ENCODE measurements around the gene TMEM184B. TPM values are rescaled to one million over a fixed set of nuclear protein-coding genes. Genes with fewer than 3 reads are reported as not detected.

Gene TMEM184B
- total and polyA plus RNA-seq, 10 donors: 5.0 to 105 (median 45.1) TPM

GRCh38 chr22:38291201-38291777 lies 18.5 kb upstream of the TMEM184B start:
- TF ChIP-seq POLR2AphosphoS5 (IDR thresholded peaks at IDR 0.05) (peak in 2 of 3 donors; percentile 32 to 58), POLR2A (IDR thresholded peaks at IDR 0.05) (no peak)
- H3K36me3 ChIP-seq: peaks cover 0 to 69% (median 39%) of the 10 kb centered on the region in 6 donors

GRCh38 chr22:38290347-38290746 lies 17.5 kb upstream of the TMEM184B start:
- H3K4me3 ChIP-seq: no peak overlapping the region
- peaks cover 0 to 60% (median 30%) of the 10 kb centered on the region in 6 donors for H3K36me3 ChIP-seq
- no peak for DNase-seq
- WGBS, 5 donors: 60 to 78% (median 64%) methylated on average over 8 of the region's 8 CpGs
- H3K9me3 ChIP-seq: no peaks in the 10 kb centered on the region
- peak overlapping the region; percentile 7 to 74 (median 48) for H3K27ac ChIP-seq
- peaks cover 0 to 31% (median 6%) of the 10 kb centered on the region in 6 donors for H3K4me1 ChIP-seq
- TF ChIP-seq POLR2AphosphoS5 (IDR thresholded peaks at IDR 0.05) (peak in 1 of 3 donors; percentile 12), CTCF (IDR thresholded peaks at IDR 0.05 in 8 of 11, conservative IDR thresholded peaks at IDR 0.05 in 3 of 11) (no peak), POLR2A (IDR thresholded peaks at IDR 0.05) (no peak)
- no peaks in the 10 kb centered on the region for H3K27me3 ChIP-seq (replicated peaks in 1 of 7)
- intact Hi-C loops (cut with DNase I; ENCODE audit: low total_unique reads): no loop called here

More at GRCh38 chr22:38291201-38291777, 18.5 kb upstream of the TMEM184B start:
- no peak for DNase-seq
- no peak overlapping the region for H3K4me3 ChIP-seq
- intact Hi-C loops (cut with DNase I; ENCODE audit: low total_unique reads): no loop called here
- 81 to 84% (median 83%) methylated on average over 14 to 22 of the region's 22 CpGs for WGBS, 5 donors
- H3K27ac ChIP-seq: peak overlapping the region in 2 of 8 donors; percentile 21 to 25
- H3K27me3 ChIP-seq (replicated peaks in 1 of 7): no peaks in the 10 kb centered on the region
- H3K9me3 ChIP-seq: no peaks in the 10 kb centered on the region
- H3K4me1 ChIP-seq: peaks cover 0 to 31% (median 6%) of the 10 kb centered on the region in 6 donors

GRCh38 chr22:38289583-38290082 lies 16.8 kb upstream of the TMEM184B start:
- Histone ChIP-seq H3K9me3 (no peaks in the 10 kb centered on the region), H3K27ac (peak overlapping the region; percentile 7 to 74 (median 48)), H3K4me3 (no peak overlapping the region), H3K27me3 (replicated peaks in 1 of 7) (no peaks in the 10 kb centered on the region), H3K4me1 (peaks cover 0 to 31% (median 6%) of the 10 kb centered on the region in 6 donors), H3K36me3 (peaks cover 0 to 52% (median 24%) of the 10 kb centered on the region in 6 donors)
- 50 to 77% (median 60%) methylated on average over 7 to 12 of the region's 12 CpGs for WGBS, 5 donors
- no peak for DNase-seq
- intact Hi-C loops (cut with DNase I; ENCODE audit: low total_unique reads): no loop called here
- TF ChIP-seq POLR2AphosphoS5 (IDR thresholded peaks at IDR 0.05): peak; percentile 47 to 66 (median 49)
- no peak for TF ChIP-seq CTCF (IDR thresholded peaks at IDR 0.05 in 8 of 11, conservative IDR thresholded peaks at IDR 0.05 in 3 of 11)
- TF ChIP-seq POLR2A (IDR thresholded peaks at IDR 0.05): no peak

GRCh38 chr22:38286915-38287669 lies 14.3 kb upstream of the TMEM184B start:
- Histone ChIP-seq H3K27ac (no peak overlapping the region), H3K4me1 (peaks cover 0 to 31% (median 11%) of the 10 kb centered on the region in 6 donors), H3K27me3 (replicated peaks in 1 of 7) (no peaks in the 10 kb centered on the region), H3K36me3 (peaks cover 0 to 27% (median 1%) of the 10 kb centered on the region in 6 donors), H3K9me3 (no peaks in the 10 kb centered on the region), H3K4me3 (no peak overlapping the region)
- DNase-seq: no peak
- TF ChIP-seq POLR2A (IDR thresholded peaks at IDR 0.05) (no peak), POLR2AphosphoS5 (IDR thresholded peaks at IDR 0.05) (peak in 1 of 3 donors; percentile 36), CTCF (IDR thresholded peaks at IDR 0.05 in 8 of 11, conservative IDR thresholded peaks at IDR 0.05 in 3 of 11) (no peak)
- whole genome bisulfite sequencing, 5 donors: 67 to 86% (median 84%) methylated on average over 10 to 11 of the region's 11 CpGs
- intact Hi-C loops (cut with DNase I; ENCODE audit: low total_unique reads): no loop called here

All from spleen (tissue), 11 donors.